Measurements from ENCODE around the gene IL17B. TPM values are rescaled to one million over a fixed set of nuclear protein-coding genes. Genes with fewer than 3 reads are reported as not detected.

The IL17B gene
- total and polyA plus RNA-seq, 2 of the 13 experiments (the other 11 are each of a cell fraction or from before 2014, with no cell fraction given) = 0.29 to 2.6 TPM

GRCh38 chr5:149403923-149404745 lies 25.0 kb upstream of the IL17B start (continued):
- TF ChIP-seq PLRG1 (conservative IDR thresholded peaks at IDR 0.05) = no peak
- TF ChIP-seq ZNF362 (CRISPR knock-in tag; IDR thresholded peaks at IDR 0.05; ENCODE audit: borderline replicate concordance) = no peak
- TF ChIP-seq TFDP1 (CRISPR knock-in tag; IDR thresholded peaks at IDR 0.05; ENCODE audit: borderline replicate concordance) = no peak
- TF ChIP-seq POLR2AphosphoS2 (IDR thresholded peaks at IDR 0.05; ENCODE audit: low read depth, low read length) = no peak
- TF ChIP-seq KIAA2018 (CRISPR knock-in tag; IDR thresholded peaks at IDR 0.05; ENCODE audit: borderline replicate concordance) = no peak
- TF ChIP-seq ZNF382 (CRISPR knock-in tag; IDR thresholded peaks at IDR 0.05; ENCODE audit: borderline replicate concordance) = no peak
- TF ChIP-seq HBP1 (CRISPR knock-in tag; IDR thresholded peaks at IDR 0.05; ENCODE audit: low read depth) = no peak
- no peak for TF ChIP-seq ZBTB25 (CRISPR knock-in tag; IDR thresholded peaks at IDR 0.05)
- no peak for TF ChIP-seq BHLHE40 (IDR thresholded peaks at IDR 0.05; ENCODE audit: low read length)
- TF ChIP-seq ZMAT3 (CRISPR knock-in tag; conservative IDR thresholded peaks at IDR 0.05) = no peak
- no peak for TF ChIP-seq CREB3 (CRISPR knock-in tag; IDR thresholded peaks at IDR 0.05)
- TF ChIP-seq CENPX (CRISPR knock-in tag; IDR thresholded peaks at IDR 0.05) = no peak
- no peak for TF ChIP-seq RNF2 (conservative IDR thresholded peaks at IDR 0.05; ENCODE audit: low read depth)
- TF ChIP-seq ZNF274 (CRISPR knock-in tag; IDR thresholded peaks at IDR 0.05) = no peak
- TF ChIP-seq ZFP36L2 (CRISPR knock-in tag; IDR thresholded peaks at IDR 0.05) = no peak
